Measurements from ENCODE around the gene SAP25.

GRCh38 chr7:100567031-100567730 lies 6.5 kb downstream of the SAP25 start:
- TF ChIP-seq CTCF (IDR thresholded peaks at IDR 0.05): no peak
- TF ChIP-seq POLR2A (IDR thresholded peaks at IDR 0.05): no peak
- TF ChIP-seq POLR2AphosphoS5 (IDR thresholded peaks at IDR 0.05): no peak

Measured in prostate gland (tissue), 2 donors.